ENCODE measurements around the gene CAP1. TPM values are rescaled to one million over a fixed set of nuclear protein-coding genes. Genes with fewer than 3 reads are reported as not detected.

Gene CAP1
- total RNA-seq, 1 donor from 2014 or later: 365 TPM

GRCh38 chr1:40094466-40095110 is 54.1 kb downstream of the CAP1 start:
- intact Hi-C loops (cut with DNase I): no loop called here
- TF ChIP-seq, protein P1, sequence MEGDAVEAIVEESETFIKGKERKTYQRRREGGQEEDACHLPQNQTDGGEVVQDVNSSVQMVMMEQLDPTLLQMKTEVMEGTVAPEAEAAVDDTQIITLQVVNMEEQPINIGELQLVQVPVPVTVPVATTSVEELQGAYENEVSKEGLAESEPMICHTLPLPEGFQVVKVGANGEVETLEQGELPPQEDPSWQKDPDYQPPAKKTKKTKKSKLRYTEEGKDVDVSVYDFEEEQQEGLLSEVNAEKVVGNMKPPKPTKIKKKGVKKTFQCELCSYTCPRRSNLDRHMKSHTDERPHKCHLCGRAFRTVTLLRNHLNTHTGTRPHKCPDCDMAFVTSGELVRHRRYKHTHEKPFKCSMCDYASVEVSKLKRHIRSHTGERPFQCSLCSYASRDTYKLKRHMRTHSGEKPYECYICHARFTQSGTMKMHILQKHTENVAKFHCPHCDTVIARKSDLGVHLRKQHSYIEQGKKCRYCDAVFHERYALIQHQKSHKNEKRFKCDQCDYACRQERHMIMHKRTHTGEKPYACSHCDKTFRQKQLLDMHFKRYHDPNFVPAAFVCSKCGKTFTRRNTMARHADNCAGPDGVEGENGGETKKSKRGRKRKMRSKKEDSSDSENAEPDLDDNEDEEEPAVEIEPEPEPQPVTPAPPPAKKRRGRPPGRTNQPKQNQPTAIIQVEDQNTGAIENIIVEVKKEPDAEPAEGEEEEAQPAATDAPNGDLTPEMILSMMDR (IDR thresholded peaks at IDR 0.05): no peak

DNA sequence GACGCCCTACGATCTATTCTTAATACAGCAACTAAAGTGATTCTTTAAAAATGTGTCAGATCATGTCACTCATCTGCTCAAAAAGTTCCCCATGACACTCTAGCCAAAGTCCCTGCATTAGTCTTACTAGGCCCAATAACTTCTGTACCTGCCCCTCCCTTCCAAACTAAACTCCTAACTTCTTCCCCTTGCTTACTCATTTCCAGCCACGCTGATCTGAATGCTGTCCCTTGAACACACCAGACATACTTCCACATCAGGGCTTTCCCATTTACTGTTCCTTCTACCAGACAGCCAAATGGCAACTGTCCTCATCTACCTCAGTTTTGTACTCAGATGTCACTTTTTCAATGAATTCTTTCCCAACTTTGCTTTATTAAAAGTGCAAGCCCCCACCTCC is 55.3 kb downstream of the CAP1 start:
- no peak overlapping the region for H3K27ac ChIP-seq
- no peak for DNase-seq
- H3K4me3 ChIP-seq: no peak overlapping the region
- TF ChIP-seq, protein P1 (IDR thresholded peaks at IDR 0.05): no peak
- intact Hi-C loops (cut with DNase I): no loop called here
- no peaks in the 10 kb centered on the region for H3K9me3 ChIP-seq
- no peak for ATAC-seq
- no peaks in the 10 kb centered on the region for H3K27me3 ChIP-seq (ENCODE audit: low read depth)
- H3K36me3 ChIP-seq: peaks cover 22% of the 10 kb centered on the region
- peaks cover 17% of the 10 kb centered on the region for H3K4me1 ChIP-seq

More at GRCh38 chr1:40094466-40095110, 54.1 kb downstream of the CAP1 start:
- Histone ChIP-seq H3K4me3 (no peak overlapping the region), H3K27ac (peak overlapping the region; percentile 38), H3K36me3 (peaks cover 34% of the 10 kb centered on the region), H3K4me1 (peaks cover 17% of the 10 kb centered on the region), H3K27me3 (ENCODE audit: low read depth) (no peaks in the 10 kb centered on the region), H3K9me3 (no peaks in the 10 kb centered on the region)
- no peak for DNase-seq
- no peak for ATAC-seq

DNA sequence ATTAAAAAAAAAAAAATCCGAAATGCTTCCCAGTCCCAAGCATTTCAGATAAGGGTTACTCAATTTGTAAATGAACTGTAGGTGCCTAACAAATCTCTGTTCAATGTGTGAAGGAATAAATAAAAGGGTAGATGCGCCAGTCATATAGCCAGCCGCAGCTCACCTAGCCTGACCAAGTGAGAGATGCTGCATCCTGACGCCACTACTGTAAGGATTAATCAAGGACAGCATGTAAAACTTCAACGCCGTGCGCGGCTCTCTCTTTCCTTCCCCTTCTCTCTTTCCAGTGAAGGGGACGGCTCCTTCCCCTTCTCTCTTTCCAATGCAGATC is 56.1 kb downstream of the CAP1 start:
- no peak for DNase-seq
- peak overlapping the region; percentile 87 for H3K4me3 ChIP-seq
- peak overlapping the region; percentile 81 for H3K27ac ChIP-seq
- intact Hi-C loops (cut with DNase I): no loop called here
- H3K27me3 ChIP-seq (ENCODE audit: low read depth): no peaks in the 10 kb centered on the region
- H3K36me3 ChIP-seq: peaks cover 14% of the 10 kb centered on the region
- H3K9me3 ChIP-seq: no peaks in the 10 kb centered on the region
- peak; percentile 29 to 46 for ATAC-seq
- TF ChIP-seq, protein P1 (IDR thresholded peaks at IDR 0.05): no peak
- peaks cover 17% of the 10 kb centered on the region for H3K4me1 ChIP-seq

DNA sequence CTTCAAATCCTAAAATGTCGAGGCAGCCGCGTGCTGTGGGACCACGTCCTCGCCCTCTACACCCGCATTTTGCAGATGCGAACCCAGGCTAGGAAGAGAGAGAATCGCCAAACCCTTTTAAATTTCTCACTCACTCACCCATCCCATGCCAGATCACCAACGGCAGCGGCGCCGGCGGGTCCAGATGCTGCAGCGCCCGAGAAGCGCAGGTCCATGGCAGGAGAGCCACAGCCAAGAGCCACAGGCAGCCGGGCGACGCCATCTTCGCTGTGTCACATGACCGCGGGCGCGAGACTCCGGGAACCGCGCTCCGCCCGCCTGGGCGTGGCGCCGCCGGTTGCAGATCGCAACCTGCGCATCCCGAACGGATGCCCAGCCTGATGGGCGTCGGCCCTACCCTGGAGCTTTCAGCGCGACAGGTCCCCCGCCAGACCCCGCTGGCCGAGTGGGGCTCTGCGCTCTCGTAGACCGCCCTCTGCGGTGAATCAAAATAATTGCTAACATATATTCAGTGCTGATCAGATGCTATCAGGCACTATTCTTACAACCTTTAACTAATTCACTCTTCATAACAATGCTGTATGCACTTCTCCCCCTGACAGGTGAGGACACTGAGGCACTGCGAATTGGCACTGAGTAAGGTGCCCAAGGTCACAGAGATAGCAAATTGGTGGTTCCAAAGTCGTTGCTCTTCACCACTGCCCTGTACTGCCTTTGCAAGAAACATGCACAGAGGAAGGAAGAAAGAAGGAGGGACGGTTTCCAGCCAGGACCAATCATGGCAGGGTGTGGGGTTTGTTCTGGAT is 56.7 kb downstream of the CAP1 start, which contains the start of gene PPT1:
Gene PPT1 (minus strand): TSS at position 276 of the 806 bp plus-strand sequence. CDS start 14 bp downstream, at position 262.
- Histone ChIP-seq H3K27me3 (ENCODE audit: low read depth) (no peaks in the 10 kb centered on the region), H3K9me3 (no peaks in the 10 kb centered on the region), H3K4me3 (peak within 1 kb of the TSS; percentile 87), H3K4me1 (peaks cover 17% of the 10 kb centered on the region), H3K27ac (peak within 1 kb of the TSS; percentile 81), H3K36me3 (peaks cover 8% of the 10 kb centered on the region)
- ATAC-seq: peak; percentile 94 to 97
- TF ChIP-seq, protein P1 (IDR thresholded peaks at IDR 0.05): peak; percentile 25
- intact Hi-C loops (cut with DNase I): no loop called here
- DNase-seq: peak; percentile 90

GRCh38 chr1:40102038-40102437 is 61.5 kb downstream of the CAP1 start:
- H3K4me1 ChIP-seq: peaks cover 6% of the 10 kb centered on the region
- no peak overlapping the region for H3K4me3 ChIP-seq
- no peak overlapping the region for H3K27ac ChIP-seq
- TF ChIP-seq, protein P1 (IDR thresholded peaks at IDR 0.05): no peak
- H3K9me3 ChIP-seq: peaks cover 7% of the 10 kb centered on the region
- intact Hi-C loops (cut with DNase I): no loop called here
- H3K36me3 ChIP-seq: no peaks in the 10 kb centered on the region
- ATAC-seq (no peak), DNase-seq (no peak)
- H3K27me3 ChIP-seq (ENCODE audit: low read depth): no peaks in the 10 kb centered on the region
